Panc1 (cell line): ENCODE data around the gene IL17REL. TPM values are rescaled to one million over a fixed set of nuclear protein-coding genes. Genes with fewer than 3 reads are reported as not detected.

Experiments used
- ATAC-seq: fragments of 200-7000 bp; cut with Tn5 transposase; 2 replicates; pipeline ENCODE4 v1.9.1; 2020; ENCODE audit warnings: mild to moderate bottlenecking, moderate library complexity
- BruUV-seq: library from RNA; stranded (reverse); fragments of 400-500 nt; replicated peaks from 2 replicates; lab custom pipeline; 2021; lab: Mats Ljungman, UMichigan
- CTCF ChIA-PET: fragments of 300-600 bp; sonication (Branson Sonifier 250); formaldehyde crosslinking; loops from one replicate; lab custom pipeline; 2022; ENCODE audit warnings: antibody characterized with exemption; lab: Charles Lee
- POLR2A ChIA-PET: fragments of 300-600 bp; sonication (Branson Sonifier 250); formaldehyde crosslinking; loops from one replicate; lab custom pipeline; 2022; ENCODE audit warnings: antibody characterized with exemption; lab: Charles Lee
- DNase-seq: peaks from one replicate; pipeline ENCODE4 v3.0.0-alpha.2; 2010; ENCODE audit warnings: low read depth, low spot score
- H3K27ac ChIP-seq: 2 replicates; pipeline ENCODE4 v1.5.1; 2011; ENCODE audit warnings: mild to moderate bottlenecking, low read length, inconsistent platforms
- H3K27me3 ChIP-seq: fragments of 200-500 bp; sonication (Bioruptor generic); 2 replicates; pipeline ENCODE4 v1.6.0; 2014; ENCODE audit warnings: low read length, inconsistent platforms; ENCODE audit not compliant: control insufficient read depth, insufficient read depth
- H3K36me3 ChIP-seq: fragments of 200-500 bp; sonication (Bioruptor generic); 2 replicates; pipeline ENCODE4 v1.5.1; 2014; ENCODE audit warnings: inconsistent platforms, mild to moderate bottlenecking, low read length, moderate library complexity; ENCODE audit not compliant: control insufficient read depth, insufficient read depth
- H3K4me1 ChIP-seq: 2 replicates; pipeline ENCODE4 v1.5.1; 2011; ENCODE audit warnings: inconsistent platforms, mild to moderate bottlenecking, low read length, moderate library complexity; ENCODE audit not compliant: control insufficient read depth, insufficient read depth
- H3K4me3 ChIP-seq, 2 experiments: 2 replicates each; pipeline ENCODE4 v1.5.1; 2011 to 2012; ENCODE audit warnings: low read depth in 2 of 2, low read length in 2 of 2, mild to moderate bottlenecking in 2 of 2, inconsistent platforms in 1 of 2, moderate library complexity in 1 of 2
- H3K9me3 ChIP-seq: fragments of 200-500 bp; sonication (Bioruptor generic); 2 replicates; pipeline ENCODE4 v1.5.1; 2014; ENCODE audit warnings: low read depth, mild to moderate bottlenecking, inconsistent platforms, low read length, moderate library complexity; ENCODE audit not compliant: control insufficient read depth, insufficient read depth
- CTCF ChIP-seq: fragments of 450-650 bp; IDR thresholded peaks from 2 replicates; pipeline ENCODE4 v1.5.1; 2017; ENCODE audit warnings: mild to moderate bottlenecking
- POLR2AphosphoS5 ChIP-seq: IDR thresholded peaks from 2 replicates; pipeline ENCODE4 v1.6.1; 2012; ENCODE audit warnings: mild to moderate bottlenecking, low read depth, low read length, moderate library complexity
- SIN3A ChIP-seq: IDR thresholded peaks from 2 replicates; pipeline ENCODE4 v1.6.1; 2012; ENCODE audit warnings: low read depth, mild to moderate bottlenecking, low read length, moderate library complexity, borderline replicate concordance; ENCODE audit not compliant: insufficient read depth
- TCF7L2 ChIP-seq: IDR thresholded peaks from 2 replicates; pipeline ENCODE4 v1.6.1; 2011; ENCODE audit warnings: mild to moderate bottlenecking, low read depth, low read length, inconsistent platforms
- in situ Hi-C: cut with HindIII; loops from 2 replicates; pipeline ENCODE4 v1.10.0; 2016; ENCODE audit warnings: low sequenced_read_pairs, low pct_unique_long_range_greater_than_20kb
- intact Hi-C: fragments of 100-400 bp; cut with micrococcal nuclease; formaldehyde crosslinking; loops from one replicate; pipeline ENCODE4 v1.10.0; 2022; ENCODE audit not compliant: unreplicated experiment
- total RNA-seq: library from RNA; stranded (reverse); gene quantifications from one replicate; pipeline ENCODE4 v1.2.1, GENCODE V29; 2021; ENCODE audit not compliant: unreplicated experiment
- TF ChIP-seq, protein P1 (sequence below), 2 experiments: IDR thresholded peaks; 2 replicates each; pipeline ENCODE4 v1.6.1; 2011 to 2012; ENCODE audit warnings: low read depth in 2 of 2, control low read depth in 1 of 2, low read length in 1 of 2, mild to moderate bottlenecking in 1 of 2, moderate library complexity in 1 of 2; ENCODE audit not compliant: insufficient read depth in 1 of 2

The IL17REL gene
- total RNA-seq, 1 experiment from 2014 or later: 0.82 TPM

DNA sequence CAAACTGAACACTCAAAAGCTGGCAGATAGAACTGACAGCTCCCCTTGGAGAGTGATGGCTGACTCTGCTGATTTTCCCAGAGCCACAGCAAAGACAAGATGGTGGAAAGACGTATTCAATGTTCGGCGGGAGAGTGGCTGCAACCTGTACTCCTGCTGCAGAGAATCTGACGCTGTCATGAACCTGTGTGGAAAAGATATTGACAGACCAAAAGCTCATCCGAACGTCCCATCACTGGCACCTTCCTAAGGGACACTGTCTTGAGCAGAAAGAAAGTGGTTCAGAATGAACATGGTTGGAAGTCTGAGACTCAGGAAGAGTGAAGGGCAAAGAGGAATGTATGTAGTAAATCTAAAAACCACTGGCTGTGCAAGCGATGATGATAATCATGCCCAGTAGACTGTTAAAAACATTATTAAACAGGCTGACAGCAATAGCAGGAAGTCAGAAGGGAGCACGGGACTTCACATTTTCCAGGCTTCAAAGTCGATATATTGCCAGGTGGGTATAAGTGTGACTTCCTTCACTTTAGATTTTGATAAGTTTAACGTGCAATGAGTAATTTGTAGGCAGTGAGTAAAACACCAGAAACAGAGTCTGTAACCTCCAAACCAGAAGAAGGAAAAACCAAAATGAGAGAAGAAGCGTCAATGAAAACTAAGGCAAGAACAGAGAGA lies 6.2 kb upstream of the IL17REL start:
- BruUV-seq: no TSS peak
- no peaks in the 10 kb centered on the region for H3K27me3 ChIP-seq
- H3K36me3 ChIP-seq: no peaks in the 10 kb centered on the region

DNA sequence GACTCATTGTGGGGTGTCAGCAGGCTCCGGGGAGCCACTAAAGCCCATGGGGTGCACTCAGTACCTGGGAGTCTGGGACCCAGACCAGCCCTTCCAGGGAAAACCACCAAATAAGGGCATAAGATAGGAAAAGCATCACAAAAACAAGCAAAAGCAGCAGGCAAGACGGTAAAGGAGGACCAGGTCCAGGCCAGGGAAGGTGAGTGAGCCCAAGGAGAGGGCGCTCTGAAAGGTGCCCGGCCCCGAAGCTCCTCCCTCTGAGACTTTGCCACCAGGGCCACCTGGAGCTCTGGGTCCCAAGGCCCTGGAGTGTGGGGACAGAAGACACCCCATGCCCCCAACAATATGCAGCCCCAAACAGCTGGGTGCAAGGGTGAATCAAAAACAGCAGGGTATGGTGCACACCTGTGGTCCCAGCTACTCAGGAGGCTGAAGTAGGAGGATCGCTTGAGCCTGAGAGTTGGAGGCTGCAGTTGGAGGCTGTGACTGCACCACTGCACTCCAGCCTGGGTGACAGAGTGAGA lies 5.2 kb upstream of the IL17REL start:
- in situ Hi-C loops (no loop called here), intact Hi-C loops (no loop called here)
- ChIA-PET POLR2A (no interaction called here), CTCF (no interaction called here)
- Histone ChIP-seq H3K27ac (no peak overlapping the region), H3K4me3 (no peak overlapping the region), H3K9me3 (no peaks in the 10 kb centered on the region), H3K4me1 (peaks cover 13% of the 10 kb centered on the region), H3K27me3 (no peaks in the 10 kb centered on the region), H3K36me3 (no peaks in the 10 kb centered on the region)
- DNase-seq (no peak), ATAC-seq (no peak)
- TF ChIP-seq, protein P1, sequence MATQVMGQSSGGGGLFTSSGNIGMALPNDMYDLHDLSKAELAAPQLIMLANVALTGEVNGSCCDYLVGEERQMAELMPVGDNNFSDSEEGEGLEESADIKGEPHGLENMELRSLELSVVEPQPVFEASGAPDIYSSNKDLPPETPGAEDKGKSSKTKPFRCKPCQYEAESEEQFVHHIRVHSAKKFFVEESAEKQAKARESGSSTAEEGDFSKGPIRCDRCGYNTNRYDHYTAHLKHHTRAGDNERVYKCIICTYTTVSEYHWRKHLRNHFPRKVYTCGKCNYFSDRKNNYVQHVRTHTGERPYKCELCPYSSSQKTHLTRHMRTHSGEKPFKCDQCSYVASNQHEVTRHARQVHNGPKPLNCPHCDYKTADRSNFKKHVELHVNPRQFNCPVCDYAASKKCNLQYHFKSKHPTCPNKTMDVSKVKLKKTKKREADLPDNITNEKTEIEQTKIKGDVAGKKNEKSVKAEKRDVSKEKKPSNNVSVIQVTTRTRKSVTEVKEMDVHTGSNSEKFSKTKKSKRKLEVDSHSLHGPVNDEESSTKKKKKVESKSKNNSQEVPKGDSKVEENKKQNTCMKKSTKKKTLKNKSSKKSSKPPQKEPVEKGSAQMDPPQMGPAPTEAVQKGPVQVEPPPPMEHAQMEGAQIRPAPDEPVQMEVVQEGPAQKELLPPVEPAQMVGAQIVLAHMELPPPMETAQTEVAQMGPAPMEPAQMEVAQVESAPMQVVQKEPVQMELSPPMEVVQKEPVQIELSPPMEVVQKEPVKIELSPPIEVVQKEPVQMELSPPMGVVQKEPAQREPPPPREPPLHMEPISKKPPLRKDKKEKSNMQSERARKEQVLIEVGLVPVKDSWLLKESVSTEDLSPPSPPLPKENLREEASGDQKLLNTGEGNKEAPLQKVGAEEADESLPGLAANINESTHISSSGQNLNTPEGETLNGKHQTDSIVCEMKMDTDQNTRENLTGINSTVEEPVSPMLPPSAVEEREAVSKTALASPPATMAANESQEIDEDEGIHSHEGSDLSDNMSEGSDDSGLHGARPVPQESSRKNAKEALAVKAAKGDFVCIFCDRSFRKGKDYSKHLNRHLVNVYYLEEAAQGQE (IDR thresholded peaks at IDR 0.05; ENCODE audit: insufficient read depth in 1 of 2, low read depth in 2 of 2, low read length in 1 of 2): no peak
- no peak for TF ChIP-seq TCF7L2
- no TSS peak for BruUV-seq

More for the DNA sequence above, 6.2 kb upstream of the IL17REL start:
- intact Hi-C loops (no loop called here), in situ Hi-C loops (no loop called here)
- Histone ChIP-seq H3K4me3 (no peak overlapping the region), H3K4me1 (peaks cover 8% of the 10 kb centered on the region), H3K27ac (no peak overlapping the region), H3K9me3 (no peaks in the 10 kb centered on the region)
- TF ChIP-seq TCF7L2: no peak
- no peak for TF ChIP-seq SIN3A
- TF ChIP-seq, protein P1 (IDR thresholded peaks at IDR 0.05; ENCODE audit: insufficient read depth in 1 of 2, low read depth in 2 of 2, low read length in 1 of 2): no peak
- TF ChIP-seq POLR2AphosphoS5: no peak
- no peak for TF ChIP-seq CTCF
- ATAC-seq (no peak), DNase-seq (no peak)
- ChIA-PET CTCF (no interaction called here), POLR2A (no interaction called here)
